ENCODE measurements around the gene RBMS1.

The RBMS1 gene

DNA sequence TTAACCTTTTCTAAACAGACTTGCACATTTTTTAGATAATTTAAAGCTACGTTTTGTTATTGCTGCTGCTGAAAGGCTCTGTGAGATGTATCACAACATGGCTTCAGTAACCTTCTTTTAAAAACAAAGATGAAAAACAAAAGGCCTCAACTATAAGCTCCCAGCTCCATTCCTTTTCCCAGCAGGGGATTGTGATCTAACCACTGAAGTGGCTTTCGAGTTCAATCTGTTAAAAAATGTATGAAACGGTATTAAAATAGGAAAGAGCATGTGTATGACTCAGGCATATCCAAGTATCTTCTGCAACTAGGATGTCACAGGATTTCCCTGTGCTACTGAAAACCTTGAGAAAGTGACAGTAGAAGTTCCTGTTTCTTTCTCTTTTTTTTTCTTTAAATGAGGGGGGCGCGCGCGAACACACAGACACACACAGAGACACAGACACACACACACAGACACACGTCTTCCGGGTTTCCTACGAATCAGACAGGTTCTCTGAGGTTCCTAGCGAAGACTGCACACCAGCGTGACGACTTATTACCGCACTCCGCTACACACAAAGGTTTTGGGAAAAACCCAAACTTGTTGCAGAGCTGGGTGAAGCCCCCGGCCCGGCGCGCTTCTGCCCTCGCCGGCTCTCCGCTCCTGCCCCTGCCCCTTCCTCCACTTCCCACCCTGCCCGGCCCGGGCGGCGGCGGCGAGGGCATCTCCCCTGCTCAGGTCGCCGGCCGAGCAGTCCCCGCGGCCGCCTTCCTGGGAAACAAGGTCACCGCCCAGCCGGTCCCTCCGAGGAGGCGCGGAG lies 86.8 kb downstream of the RBMS1 start:
- peak; percentile 79 for DNase-seq

DNA sequence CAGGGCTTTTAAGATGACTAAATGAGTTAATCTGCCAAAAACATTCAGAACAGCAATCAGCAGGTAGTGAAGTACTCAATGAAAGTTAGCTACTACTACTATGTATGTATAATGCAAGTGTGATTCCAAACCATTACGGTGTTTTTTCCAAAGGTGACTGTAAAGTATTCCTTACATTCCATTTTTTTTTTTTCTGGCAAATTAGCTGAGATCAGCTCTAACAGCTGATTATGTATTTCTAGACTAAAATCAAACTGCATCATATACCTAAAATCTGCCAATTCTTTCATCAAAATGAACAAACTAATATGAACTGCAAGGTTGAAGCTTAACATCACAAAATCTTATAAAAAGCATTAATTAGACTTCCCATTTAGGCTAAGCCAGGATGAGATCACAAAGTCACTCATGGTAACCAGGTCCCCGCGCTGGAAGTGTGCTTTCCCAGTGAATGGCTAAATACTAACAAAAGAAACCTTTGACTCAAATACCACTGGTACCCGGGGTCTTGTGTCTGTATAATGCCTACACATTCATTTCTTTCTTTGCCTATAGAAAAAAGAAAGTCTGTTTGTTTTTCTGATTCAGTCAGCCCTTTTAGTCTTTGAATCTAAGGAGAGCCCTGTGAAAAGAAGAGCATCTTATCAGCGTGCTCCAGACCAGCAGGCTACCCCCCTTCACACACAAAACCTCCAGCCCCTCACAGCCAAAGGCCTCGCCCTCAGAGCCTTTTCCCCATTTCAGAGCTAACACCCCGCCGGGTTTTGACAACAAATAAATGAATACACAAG lies 88.3 kb downstream of the RBMS1 start:
- DNase-seq: no peak

DNA sequence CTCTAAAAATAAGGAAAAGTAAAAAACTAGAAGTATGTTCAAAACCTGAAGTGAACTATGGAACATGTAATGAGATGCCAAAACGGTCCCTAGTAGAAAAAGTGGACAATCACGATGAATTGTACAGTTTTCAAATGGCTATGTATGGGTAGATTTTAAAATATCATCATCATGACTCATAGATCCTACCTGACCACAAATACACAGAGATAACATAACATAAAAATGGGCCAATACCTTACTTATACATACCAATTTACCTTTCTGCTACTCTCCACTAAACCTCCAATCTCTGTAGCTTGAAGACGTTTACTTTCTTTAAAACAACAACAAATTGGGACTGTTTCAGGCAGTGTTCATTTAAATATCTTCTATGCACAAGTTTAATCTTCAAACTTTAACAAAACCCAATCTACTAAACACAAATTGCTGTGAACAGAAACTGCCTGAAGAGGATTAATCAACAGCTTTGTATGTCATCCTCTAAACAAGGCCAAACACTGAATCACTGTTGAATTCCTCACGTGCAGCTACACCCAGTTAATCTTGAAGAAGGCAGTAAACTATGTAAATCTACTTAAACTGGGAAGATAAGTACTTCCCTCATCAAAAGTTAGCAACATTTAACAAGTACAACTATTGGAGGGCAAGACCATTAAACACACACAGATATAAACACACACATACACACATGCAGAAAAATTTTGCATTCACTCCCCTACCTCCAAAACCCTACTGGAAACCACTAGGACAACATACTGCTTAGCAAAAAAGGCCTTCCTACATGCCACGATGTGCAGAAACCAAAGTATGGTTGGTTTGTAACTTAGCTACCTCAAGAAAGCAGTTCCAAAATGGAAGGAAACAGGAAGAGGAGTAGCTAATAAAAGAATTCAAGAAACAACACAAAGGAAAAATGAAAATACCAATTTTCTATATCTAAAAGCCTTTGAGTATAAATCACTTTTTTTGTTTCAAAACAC lies 90.3 kb downstream of the RBMS1 start:
- DNase-seq: no peak

DNA sequence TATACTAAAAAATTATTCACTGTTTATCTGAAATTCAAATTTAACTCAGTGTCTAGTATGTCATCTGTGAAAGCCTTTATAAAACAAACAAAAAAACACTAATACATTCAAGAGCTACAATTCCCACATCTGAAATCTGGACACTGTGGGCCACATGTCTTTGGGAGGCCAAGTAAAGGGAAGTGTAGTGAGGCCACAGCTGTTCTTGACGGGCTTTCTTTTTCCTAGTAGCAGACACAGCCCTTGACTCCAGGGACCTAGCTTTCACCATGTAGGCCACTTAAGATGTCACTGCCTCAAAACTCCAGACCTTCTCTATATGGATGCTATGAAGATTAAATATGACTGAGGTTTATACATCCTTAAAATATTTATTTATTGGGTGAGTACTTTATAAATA lies 91.1 kb downstream of the RBMS1 start:
- no peak for DNase-seq

DNA sequence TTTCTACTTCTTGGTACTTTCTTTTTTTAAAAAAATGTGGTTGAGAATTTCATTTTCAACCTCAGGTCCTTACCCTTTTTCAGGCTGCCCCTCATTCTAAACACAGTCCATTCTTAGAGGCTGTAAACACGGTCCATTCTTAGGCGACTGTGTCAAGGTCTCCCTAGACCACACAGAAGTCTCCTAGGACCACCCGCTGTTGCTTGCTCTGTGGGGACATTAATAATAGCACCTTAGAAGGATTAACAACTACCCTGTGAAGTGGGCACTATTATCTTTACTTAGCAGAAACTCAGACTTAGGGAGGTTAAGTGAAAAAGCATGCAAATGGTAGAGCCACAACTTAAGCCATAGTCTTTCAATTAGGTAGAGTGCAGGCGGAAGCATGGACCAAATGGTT lies 91.7 kb downstream of the RBMS1 start:
- no peak for DNase-seq

DNA sequence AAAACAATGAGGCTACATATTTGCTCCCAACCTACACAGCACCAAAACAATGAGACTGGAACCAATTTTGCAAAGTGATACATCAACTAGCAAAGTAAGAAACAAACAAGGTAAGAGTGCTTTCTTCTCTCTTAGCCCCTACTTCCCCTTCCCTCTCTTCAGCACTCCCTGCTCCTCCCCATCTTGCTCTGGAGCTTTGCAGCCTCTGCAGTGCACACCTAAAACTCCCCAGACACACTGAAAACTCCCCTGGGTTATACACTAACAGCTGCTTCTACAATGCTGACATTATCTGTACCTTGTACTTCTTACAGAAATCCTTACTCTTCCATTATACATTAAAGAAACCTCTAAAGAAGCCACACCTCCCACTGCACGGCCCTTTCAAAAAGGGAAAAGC lies 93.7 kb downstream of the RBMS1 start:
- DNase-seq: no peak

DNA sequence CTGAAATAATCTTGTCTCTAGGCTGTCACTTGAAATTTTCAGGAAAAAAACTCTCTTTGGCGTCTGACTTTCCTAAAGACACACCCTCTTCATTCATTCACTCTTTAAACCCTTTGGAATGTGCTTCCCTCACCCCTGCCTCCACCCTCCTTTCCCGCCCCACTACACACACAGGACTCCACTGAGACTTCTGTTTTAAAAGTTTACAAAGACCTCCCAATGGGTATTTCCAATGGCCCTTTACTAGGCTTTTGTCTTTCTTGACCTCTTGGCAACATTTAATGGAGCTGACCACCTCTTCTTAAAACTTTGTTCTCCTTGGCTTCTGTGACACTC lies 96.1 kb downstream of the RBMS1 start:
- no peak for DNase-seq

DNA sequence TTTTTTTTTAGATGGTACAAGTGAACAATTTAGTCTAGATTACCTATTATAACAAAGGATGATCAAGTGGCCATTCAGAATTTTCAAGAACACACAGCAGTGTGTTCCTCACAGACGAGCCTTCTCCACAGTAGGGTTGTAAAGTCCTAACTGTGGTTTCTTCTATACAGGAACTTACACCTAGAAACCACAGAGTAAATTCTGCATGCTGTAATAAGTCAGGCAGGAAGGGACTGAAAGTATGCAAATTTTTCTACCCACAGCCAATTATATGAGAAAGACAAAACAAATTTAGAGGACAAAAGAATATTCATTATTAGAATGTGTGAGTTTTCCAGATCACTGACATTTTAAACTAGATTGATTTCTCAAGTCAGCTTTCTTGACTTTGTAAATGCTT lies 99.5 kb downstream of the RBMS1 start:
- DNase-seq: peak; percentile 15

DNA sequence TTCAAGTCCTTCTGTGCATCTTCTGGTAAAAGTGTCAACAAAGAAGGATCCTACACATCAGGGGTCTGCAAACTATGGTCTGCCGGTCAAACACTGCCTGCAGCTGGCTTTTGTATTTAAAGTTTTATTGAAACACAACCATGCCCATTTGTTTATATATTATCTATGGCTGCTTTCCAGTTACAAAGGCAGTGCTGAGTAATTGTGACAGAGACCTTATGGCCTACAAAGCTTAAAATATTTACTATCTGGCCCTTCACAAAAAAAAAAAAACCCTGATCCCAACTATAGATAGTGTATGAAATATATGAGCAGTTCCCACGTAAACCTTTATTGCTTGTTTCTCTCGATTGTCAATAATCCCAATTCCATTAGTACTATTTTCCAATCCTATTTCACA lies 101.4 kb downstream of the RBMS1 start:
- no peak for DNase-seq

DNA sequence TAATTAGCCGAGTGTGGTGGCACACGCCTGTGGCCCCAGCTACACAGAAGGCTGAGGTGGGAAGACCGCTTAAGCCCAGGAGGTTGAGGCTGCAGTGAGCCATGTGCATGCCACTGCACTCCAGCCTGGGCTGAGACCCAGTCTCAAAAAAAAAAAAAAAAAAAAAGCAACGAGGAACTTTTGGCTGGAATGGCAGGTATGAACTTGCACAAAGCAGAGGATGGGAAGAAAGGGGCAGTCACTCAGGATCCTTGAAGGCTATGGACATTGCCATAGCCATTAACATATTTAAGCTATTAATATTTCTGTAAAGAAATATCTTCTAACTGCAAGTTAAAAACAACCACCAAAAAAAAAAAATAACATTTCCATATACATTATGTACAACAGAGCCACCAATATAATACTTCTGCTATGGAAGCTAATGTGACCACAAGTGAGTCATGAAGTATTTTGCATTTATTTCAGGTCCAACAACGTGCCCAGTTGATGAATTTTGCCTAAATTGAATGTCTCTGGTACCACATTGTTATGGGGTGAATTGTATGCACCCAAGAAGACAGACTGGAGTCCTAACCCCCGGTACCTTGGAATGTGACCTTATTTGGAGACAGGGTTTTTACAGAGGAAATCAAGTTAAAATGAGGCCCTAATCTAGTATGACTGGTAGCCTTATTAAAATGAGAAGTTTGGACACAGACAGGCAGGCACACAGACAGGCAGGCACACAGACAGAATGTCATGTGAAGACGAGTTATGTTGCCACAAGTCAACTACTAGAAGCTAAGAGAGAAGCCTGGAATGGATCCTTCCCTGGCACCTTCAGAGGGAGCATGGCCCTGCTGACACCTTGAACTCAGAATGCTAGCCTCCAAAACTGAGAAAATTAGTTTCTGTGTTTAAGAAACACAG lies 102.8 kb downstream of the RBMS1 start:
- no peak for DNase-seq

DNA sequence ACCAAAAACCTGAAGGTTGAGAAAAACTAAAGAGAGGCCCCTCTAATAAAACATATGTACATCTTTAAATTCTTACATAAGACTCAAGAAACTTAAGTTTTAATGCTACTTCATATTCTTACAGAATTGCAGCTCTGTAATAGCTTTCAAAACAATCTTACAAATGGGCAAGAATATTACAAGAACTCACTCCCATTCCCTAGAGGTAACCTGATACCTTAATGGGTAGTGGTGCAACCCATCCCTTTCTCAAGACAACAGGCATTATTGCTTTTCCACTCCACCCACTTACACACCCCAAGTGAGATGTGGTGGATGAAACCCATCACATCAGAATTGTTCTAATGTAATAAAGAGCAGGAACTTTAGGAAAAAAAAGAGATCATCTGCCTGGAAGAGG lies 103.7 kb downstream of the RBMS1 start:
- no peak for DNase-seq

DNA sequence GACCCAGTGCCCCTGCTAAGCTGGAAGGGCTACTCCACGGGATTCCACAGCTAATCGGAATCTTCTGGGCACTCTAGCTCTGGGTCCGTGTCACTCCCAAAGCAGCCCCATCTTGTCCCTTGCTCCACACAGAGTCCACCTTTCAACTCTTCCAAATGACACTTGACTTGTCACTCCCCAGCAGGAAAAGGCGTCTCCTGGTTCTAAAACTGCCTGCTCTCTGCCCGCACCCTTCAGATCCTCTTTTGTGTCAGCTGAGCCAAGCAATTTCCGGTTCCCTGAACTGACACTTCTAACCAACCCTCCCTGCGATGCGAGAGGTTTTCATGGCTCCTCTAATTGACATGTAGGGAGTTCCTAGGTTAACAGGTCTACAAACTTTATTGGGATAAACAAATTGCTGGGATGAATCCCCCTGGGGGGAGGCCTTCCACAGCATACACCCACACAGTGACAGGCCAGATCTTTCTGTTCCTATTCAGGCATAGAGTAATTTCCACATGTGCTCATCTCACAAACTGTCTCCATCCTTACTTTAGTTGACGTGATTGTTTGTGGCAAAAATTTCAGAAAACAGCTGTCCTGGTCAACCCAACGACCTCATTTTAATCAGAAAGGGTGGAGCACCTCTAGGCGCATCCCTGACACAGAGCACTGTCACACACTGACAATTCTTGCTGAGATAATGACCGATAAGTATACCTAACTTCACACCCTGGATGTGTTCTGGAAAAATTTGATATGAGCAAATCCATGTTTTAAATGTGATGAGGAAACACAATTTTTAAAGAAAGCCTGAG lies 104.9 kb downstream of the RBMS1 start:
- peak; percentile 61 for DNase-seq

DNA sequence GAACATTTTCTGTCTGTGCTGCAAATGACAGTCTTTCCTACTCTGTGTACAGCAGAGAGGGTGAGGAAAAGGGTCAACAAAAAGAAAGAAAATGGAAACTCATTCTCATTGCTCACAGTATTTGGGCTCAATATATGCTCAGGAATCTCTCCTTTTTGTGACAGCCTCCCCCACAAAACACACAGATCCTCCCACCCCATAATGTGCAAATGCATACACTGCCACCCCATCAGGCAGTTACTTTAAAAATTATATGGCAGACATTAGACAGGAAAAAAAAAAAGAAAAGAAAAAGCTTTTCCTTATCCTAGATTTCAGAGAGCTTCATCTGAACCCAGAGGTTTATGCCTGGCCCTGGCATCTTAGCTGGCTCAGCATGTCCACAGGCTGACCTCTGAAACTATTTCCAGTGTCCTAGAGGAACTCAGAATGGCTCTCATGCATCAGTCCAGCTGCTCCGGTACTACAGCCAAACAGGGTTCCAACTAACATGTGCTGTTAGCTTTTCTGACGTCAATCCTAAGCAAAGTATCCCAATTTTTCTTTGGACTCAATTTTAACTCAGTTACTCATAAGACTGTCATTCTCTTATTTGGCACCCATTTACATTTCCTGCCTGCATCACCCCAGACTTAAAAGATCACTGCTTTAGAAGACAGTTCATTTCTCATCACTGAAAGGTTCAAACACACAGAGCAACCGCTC lies 105.9 kb downstream of the RBMS1 start:
- no peak for DNase-seq

DNA sequence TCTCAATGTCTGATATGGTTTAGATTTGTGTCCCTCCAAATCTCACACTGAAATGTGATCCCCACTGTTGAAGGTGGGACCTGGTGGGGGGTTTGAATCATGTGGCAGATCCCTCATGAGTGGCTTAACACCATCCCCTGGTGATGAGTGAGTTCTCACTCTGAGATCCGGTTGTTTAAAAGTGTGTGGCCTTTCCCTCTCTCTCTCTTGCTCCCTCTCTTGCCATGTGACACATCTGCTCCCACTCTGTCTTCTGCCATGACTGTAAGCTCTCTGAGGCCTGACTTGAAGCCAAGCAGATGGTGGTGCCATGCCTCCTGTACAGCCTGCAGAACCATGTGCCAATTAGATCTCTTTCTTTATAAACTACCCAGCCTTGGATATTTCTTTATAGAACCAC lies 108.8 kb downstream of the RBMS1 start:
- no peak for DNase-seq

DNA sequence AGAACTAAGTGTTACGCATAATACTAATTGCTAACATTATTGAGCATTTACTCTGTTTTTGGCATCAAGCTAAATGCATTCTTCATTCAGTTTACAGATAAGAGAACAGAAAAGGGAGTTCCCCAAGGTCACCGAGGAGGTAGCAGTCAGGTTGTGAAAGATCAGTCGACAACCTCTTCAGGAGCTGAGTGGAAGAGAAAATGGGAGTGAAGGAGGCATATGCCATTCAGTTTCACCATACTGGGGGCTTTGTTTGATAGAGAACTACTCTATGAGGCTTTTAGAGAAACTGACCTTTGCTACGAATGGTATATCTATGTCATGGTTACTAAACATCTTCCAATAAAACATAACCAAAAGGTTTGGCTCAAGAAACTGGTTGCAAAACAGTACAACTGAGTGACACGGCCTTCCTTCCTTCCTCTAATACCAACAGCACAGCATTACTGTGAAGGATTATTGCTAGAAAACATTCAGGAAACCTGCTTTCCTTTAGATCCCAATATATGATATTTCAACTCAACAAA lies 112.1 kb downstream of the RBMS1 start:
- no peak for DNase-seq

DNA sequence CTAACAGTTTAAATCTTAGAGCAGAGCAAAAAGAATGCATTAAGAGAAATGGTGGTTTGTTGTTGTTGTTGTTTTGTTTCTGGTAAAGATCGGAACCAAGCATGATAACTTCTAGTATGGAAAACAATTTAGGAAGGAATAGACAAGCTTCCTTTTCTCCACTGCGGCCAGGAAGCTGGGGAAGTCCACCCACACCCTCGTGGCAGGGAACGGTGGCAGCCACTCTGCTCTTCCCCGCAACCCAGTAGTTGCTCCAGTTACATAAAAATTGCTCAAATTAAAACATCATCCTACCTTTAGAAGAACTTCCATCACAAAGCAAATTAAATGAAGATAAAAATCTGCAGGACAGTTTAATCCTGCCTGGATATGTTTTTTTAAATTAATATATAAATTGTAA lies 113.0 kb downstream of the RBMS1 start:
- DNase-seq: no peak

DNA sequence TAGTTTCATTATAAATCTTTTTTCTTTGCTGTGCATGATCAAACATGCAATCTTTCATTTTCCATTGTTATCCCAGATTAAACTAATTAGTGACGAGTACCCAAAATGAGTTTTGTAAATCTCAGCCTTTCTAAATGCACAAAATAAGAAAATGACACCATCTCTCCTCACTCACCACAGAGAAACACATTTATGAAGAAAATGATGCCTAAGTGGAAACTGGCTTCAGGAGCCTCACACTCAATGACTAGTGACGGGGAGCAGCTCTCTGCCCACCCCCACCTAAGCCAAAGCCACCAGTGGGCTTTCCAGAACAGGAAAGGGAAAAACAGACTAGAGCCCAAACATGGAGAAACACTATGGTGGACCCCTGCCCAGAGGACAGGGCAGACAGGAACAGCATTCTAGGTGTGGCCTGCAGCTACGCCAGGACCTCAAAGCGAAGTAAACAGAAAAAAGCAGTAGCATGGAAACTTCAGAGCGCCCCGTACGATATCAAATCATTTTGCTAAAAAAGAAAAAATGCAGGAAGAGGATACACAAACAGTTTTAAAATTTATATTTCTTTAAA lies 113.5 kb downstream of the RBMS1 start:
- no peak for DNase-seq

DNA sequence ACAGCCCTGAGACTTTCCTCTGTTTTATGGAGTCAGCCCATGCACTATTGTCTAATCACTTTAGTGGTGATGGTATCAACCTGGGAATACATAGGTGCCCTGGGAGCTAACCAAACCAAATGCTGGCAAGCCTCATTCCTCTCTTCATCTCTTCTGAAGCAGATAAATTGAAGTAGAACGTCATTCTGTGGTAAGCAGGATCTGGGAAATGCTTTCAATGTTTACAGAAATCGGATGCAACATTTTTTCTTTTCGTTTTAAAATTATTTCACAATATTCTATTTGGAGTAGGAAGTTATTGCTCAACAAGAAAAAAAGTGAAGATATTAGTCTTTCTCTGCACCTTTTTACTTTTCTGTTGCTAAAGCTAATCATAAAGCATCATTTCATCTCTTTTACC lies 114.2 kb downstream of the RBMS1 start:
- DNase-seq: no peak

DNA sequence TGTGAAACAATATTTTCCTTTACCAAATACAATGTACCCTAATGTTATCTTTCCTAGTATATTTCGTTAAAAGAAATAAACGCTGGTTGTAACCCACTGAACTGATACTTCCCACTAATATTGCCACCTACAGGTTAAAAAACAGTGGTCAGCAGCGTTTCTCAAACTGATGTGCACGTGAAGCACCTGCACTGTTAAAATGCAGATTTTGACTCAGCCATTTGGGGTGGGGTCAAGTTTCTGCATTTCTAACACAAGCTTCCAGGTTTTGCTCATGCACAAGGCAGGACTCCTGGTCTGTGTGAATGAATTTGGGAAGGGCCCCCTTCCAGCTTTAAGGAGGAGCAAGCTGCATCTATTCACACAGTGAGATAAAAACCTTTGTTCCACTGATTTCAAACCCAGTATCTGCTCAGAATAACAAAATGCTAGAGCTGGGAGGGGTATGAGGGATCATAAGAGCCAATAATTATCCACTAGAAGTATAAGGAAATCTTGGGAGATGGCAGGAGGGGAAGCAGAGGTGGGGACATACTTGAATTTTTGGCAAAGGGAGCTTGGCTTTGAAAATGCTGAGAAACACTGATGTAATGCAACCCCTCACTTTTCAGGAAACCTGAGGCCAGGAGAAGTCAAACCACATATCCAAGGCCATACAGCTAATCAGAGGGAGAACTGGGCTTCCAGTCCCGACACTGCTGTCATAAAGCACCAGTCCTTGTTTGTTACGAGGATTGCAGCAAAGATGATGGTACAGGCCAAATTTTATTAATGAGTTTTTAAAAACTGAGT lies 116.2 kb downstream of the RBMS1 start:
- no peak for DNase-seq
